ENCODE measurements around the gene FOSL1. TPM values are rescaled to one million over a fixed set of nuclear protein-coding genes. Genes with fewer than 3 reads are reported as not detected.

Gene FOSL1
- total RNA-seq (2021; ENCODE audit: unreplicated experiment), result 125 TPM
- 243 and 251 TPM in 2 replicates for polyA plus RNA-seq (2012)
- Bru-seq, nascent RNA, result percentile 98 among the genes with signal in this experiment
- percentile 92 among the genes with signal in this experiment for BruChase-seq, experiment 1, labeled RNA remaining after a 6-hour chase
- BruChase-seq, experiment 2, labeled RNA remaining after a 2-hour chase, result percentile 96 among the genes with signal in this experiment
- long read RNA-seq, transcript FOSL1-203 (3 exons, 1,200 nt), result minor isoform, 5 of 154 reads
- long read RNA-seq, transcript FOSL1-201 (4 exons, 1,669 nt), result major isoform, 80 of 154 reads
- long read RNA-seq, partial matches to known transcripts, result 14 of 154 reads
- long read RNA-seq, other reads (novel, unspliced or antisense), result 51 of 154 reads

- ATAC-seq (peak; percentile 79), DNase-seq (ENCODE audit: low read depth, low spot score) (peak; percentile 97)
- peak within 1 kb of the TSS; percentile 71 for H3K4me2 ChIP-seq (ENCODE audit: low read length)
- H4K20me1 ChIP-seq (ENCODE audit: insufficient read depth), result peaks cover 23% of the 10 kb centered on the region; the same call in 1 of the 2 replicates
- H3K4me3 ChIP-seq (replicated peaks in 1 of 2; ENCODE audit: low read depth in 1 of 2, low read length in 2 of 2), result peak within 1 kb of the TSS; percentile 90 to 98
- no peaks in the 10 kb centered on the region for H3K9me3 ChIP-seq (ENCODE audit: control insufficient read depth in 1 of 2, insufficient read depth in 1 of 2, low read depth in 1 of 2, low read length in 2 of 2)
- peaks cover 57% of the 10 kb centered on the region for H3K79me2 ChIP-seq (ENCODE audit: insufficient read depth, low read length)
- H3K4me1 ChIP-seq (ENCODE audit: control insufficient read depth in 1 of 2, insufficient read depth in 2 of 2, low read length in 2 of 2), result peaks cover 51 to 85% of the 10 kb centered on the region in 2 experiments
- H2AFZ ChIP-seq (ENCODE audit: low read depth, low read length, poor library complexity, severe bottlenecking), result no peak within 1 kb of the TSS
- peaks cover 6 to 38% of the 10 kb centered on the region in 2 experiments; a peak in 3 of 4 replicates for H3K36me3 ChIP-seq (ENCODE audit: control insufficient read depth in 1 of 2, insufficient read depth in 2 of 2, low read length in 2 of 2)
- no peaks in the 10 kb centered on the region for H3K9me2 ChIP-seq (ENCODE audit: insufficient read depth)
- ChIA-PET POLR2A (interaction anchor here (1.2 to 10.9 kb wide), 5 partner anchors 10 to 41 kb away, joined by 6 to 124 read pairs (median 30); partner anchors contain the start of genes CCDC85B, FIBP and MUS81), CTCF (interaction anchor here (0.9 to 1.2 kb wide), 4 partner anchors 9 to 16 kb away, joined by 5 to 6 read pairs (median 6); partner anchors contain the start of genes CCDC85B and FIBP), RAD21 (ENCODE audit: low non-redundant PET in 1 of 2, low total read pairs in 2 of 2, uncharacterized antibody in 2 of 2, unreplicated experiment in 2 of 2) (no interaction called here)
- intact Hi-C loops (cut with micrococcal nuclease), result loop anchor here (1.0 kb wide), 1 partner anchor 16 kb away; no protein-coding TSS in a partner anchor
- no peaks in the 10 kb centered on the region for H3K27me3 ChIP-seq (ENCODE audit: insufficient read depth, low read length)
- BruUV-seq (replicated peaks), result no TSS peak
- peak within 1 kb of the TSS; percentile 99 for H3K27ac ChIP-seq (ENCODE audit: low read depth, low read length)
- TF ChIP-seq ZBTB33 (IDR thresholded peaks at IDR 0.05; ENCODE audit: extremely low read depth, insufficient replicate concordance, low read length) (peak; percentile 36), POLR2A (IDR thresholded peaks at IDR 0.05; ENCODE audit: borderline replicate concordance, extremely low read depth, insufficient read depth, insufficient read length) (peak; percentile 97), YY1 (IDR thresholded peaks at IDR 0.05; ENCODE audit: extremely low read depth, insufficient replicate concordance, low read depth, low read length) (peak; percentile 4), REST (IDR thresholded peaks at IDR 0.05; ENCODE audit: low read depth) (no peak), ZFX (IDR thresholded peaks at IDR 0.05) (peak; percentile 39; the same call in 1 of the 2 replicates), TCF7L2 (IDR thresholded peaks at IDR 0.05; ENCODE audit: borderline replicate concordance, extremely low read depth, insufficient read depth, insufficient read length) (peak; percentile 50), POLR2AphosphoS5 (IDR thresholded peaks at IDR 0.05; ENCODE audit: low read depth, low read length) (peak; percentile 99), JUND (IDR thresholded peaks at IDR 0.05) (no peak)
- H3K9ac ChIP-seq (ENCODE audit: low read length), result peak within 1 kb of the TSS; percentile 99
Measured at GRCh38 chr11:65900125-65900898, at the start of gene FOSL1. TSS of gene FOSL1 (minus strand) at chr11:65900388. CDS start at chr11:65900339, 49 bp downstream.
